ENCODE results near the gene EP400.

DNA sequence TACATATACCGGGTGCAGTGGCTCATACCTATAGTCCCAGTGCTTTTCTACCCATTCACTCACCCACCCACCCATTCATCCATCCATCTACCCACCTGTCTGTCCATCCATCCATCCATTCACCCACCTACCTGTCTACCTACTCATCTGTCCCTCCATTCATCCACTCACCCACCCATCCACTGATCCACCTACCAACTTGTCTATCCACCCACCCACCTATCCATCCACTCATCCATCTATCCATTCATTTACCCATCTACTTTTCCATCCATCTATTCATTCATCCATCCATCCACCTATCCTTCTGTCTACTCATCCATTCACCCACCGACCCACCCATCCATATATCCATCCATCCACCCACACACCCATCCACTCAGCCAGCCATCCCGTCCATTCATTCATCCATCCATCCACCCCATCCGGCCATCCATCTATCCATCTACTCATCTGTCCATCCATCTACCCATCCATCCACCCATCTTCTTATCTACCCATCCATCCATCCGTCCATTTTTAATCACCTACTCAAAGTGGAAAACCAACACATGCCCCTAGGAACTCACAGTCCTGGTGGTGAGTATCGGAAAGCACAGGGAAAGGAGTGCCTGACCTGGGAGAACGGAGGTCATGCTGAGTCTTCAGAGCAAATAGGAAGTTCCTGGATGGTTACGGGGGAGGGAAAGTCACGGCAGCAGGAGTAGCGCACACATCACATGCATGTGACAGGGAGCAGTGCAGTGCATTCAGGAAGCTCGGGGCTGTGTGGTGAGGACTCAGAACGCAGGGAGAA, 174.4 kb downstream of the EP400 start:
- TF ChIP-seq, protein P1, sequence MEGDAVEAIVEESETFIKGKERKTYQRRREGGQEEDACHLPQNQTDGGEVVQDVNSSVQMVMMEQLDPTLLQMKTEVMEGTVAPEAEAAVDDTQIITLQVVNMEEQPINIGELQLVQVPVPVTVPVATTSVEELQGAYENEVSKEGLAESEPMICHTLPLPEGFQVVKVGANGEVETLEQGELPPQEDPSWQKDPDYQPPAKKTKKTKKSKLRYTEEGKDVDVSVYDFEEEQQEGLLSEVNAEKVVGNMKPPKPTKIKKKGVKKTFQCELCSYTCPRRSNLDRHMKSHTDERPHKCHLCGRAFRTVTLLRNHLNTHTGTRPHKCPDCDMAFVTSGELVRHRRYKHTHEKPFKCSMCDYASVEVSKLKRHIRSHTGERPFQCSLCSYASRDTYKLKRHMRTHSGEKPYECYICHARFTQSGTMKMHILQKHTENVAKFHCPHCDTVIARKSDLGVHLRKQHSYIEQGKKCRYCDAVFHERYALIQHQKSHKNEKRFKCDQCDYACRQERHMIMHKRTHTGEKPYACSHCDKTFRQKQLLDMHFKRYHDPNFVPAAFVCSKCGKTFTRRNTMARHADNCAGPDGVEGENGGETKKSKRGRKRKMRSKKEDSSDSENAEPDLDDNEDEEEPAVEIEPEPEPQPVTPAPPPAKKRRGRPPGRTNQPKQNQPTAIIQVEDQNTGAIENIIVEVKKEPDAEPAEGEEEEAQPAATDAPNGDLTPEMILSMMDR (IDR thresholded peaks at IDR 0.05) = no peak
- TF ChIP-seq ZFX (IDR thresholded peaks at IDR 0.05; ENCODE audit: borderline replicate concordance) = no peak
